ENCODE measurements around the gene TTC39B.

Gene TTC39B

DNA sequence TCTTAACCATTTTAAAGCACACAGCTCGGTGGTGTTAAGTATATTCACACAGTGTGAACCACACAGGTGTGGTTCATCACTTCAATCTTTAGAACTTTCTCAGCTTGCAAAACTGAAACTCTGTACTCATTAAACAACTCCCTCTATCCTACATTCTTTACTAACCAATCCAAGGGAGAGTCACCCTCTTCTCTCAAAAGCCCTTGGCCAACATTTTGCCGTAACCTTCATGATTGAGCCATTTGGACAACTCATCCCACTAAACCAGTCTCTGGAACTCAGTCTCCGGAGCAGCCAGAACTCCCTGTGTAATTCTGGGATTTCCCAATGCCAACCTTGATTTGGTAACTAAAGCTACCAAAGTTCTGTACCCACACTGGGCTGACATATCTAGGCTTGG is 84.7 kb downstream of the TTC39B start:
- Mint-ChIP-seq H3K4me3 (no peak overlapping the region), H3K36me3 (ENCODE audit: insufficient read depth) (peaks cover 4% of the 10 kb centered on the region), H3K9me3 (no peaks in the 10 kb centered on the region), H3K27me3 (no peaks in the 10 kb centered on the region), H3K4me1 (ENCODE audit: low read depth in 2 of 2) (peaks cover 8 to 19% of the 10 kb centered on the region in 2 donors), H3K27ac (peak overlapping the region in 1 of 2 donors; percentile 53)
- ATAC-seq (replicated peaks) (no peak), DNase-seq (no peak)

DNA sequence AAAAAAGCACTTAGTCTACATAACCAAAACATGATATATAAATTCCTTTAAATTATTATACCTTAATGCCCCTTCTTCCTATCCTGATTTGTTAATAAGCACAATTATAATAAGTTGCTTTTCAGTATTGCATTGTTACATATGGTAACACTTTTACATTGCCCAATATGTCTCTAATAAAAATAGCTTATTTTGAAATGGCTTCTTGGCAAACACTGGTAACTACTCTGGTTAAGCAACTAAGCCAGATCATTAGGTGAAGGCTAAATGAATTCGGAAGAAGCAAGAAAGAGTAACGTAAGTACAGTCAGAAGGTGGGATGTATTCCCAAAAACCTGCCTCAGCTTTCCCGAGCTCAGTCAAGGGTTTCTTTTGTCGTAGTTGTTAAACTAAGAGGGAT is 85.3 kb downstream of the TTC39B start:
- Mint-ChIP-seq H3K4me3 (no peak overlapping the region), H3K27me3 (no peaks in the 10 kb centered on the region), H3K9me3 (no peaks in the 10 kb centered on the region), H3K4me1 (ENCODE audit: low read depth in 2 of 2) (peaks cover 8 to 17% of the 10 kb centered on the region in 2 donors), H3K36me3 (ENCODE audit: insufficient read depth) (peaks cover 4% of the 10 kb centered on the region), H3K27ac (peak overlapping the region; percentile 44 to 65)
- no peak for ATAC-seq (replicated peaks)
- DNase-seq, result no peak

DNA sequence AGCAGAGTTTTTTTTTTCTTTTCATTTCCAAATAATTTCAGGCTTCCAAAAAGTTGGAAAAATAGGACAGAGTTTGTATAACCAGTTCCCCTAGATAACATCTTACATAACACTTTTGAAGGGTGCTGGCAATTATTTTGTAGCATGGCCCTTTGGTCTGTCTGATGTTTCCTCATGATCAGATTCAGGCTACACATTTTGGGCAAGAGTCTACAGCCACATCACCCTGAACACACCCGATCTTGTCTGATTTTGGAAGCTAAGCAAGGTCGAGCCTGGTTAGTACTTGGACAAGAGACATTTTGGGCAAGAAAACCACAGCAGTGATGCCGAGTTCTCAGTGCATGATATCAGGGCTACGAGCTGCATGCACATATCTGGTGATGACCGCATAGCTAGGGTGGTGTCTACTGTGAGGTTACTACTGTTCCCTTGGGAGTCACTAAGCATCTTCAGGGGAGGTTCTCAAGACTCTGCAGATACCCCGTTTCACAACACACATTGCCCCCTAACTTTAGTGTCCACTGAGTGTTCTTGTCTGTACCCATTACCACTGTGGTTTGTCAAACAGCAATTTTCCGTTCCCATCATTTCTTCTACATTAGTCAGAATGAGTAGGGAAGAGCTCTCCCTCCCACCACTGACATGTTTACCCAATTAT is 86.2 kb downstream of the TTC39B start:
- peaks cover 10 to 18% of the 10 kb centered on the region in 2 donors for H3K4me1 Mint-ChIP-seq (ENCODE audit: low read depth in 2 of 2)
- H3K36me3 Mint-ChIP-seq (ENCODE audit: insufficient read depth), result peaks cover 3% of the 10 kb centered on the region
- H3K27ac Mint-ChIP-seq, result peak overlapping the region; percentile 44 to 65
- no peak for ATAC-seq (replicated peaks)
- no peak for DNase-seq
- no peak overlapping the region for H3K4me3 Mint-ChIP-seq
- H3K27me3 Mint-ChIP-seq, result no peaks in the 10 kb centered on the region
- H3K9me3 Mint-ChIP-seq, result no peaks in the 10 kb centered on the region

DNA sequence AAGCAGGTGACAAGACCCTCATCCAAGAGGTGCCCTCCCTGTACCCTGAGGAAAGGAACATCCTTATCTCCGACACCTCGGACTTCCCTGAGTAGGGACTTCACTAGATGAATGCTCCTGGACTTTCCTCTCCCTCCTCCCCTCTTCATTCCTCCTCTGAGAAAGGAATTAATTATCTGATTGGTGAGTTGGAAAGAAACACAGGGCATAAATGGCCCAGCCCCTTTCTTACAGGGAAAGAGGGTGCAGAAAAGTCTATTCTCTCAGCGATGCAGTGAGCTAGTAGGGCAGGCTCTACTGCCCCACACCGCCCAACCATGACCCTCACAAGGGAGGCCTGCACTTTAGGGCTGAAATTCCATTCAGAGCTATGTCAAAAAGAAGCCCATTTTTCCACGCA is 87.5 kb downstream of the TTC39B start:
- Mint-ChIP-seq H3K4me3 (no peak overlapping the region), H3K36me3 (ENCODE audit: insufficient read depth) (no peaks in the 10 kb centered on the region), H3K27me3 (no peaks in the 10 kb centered on the region), H3K9me3 (no peaks in the 10 kb centered on the region), H3K4me1 (ENCODE audit: low read depth in 2 of 2) (peaks cover 8 to 18% of the 10 kb centered on the region in 2 donors), H3K27ac (peak overlapping the region in 1 of 2 donors; percentile 10)
- ATAC-seq (replicated peaks), result no peak
- DNase-seq, result no peak

DNA sequence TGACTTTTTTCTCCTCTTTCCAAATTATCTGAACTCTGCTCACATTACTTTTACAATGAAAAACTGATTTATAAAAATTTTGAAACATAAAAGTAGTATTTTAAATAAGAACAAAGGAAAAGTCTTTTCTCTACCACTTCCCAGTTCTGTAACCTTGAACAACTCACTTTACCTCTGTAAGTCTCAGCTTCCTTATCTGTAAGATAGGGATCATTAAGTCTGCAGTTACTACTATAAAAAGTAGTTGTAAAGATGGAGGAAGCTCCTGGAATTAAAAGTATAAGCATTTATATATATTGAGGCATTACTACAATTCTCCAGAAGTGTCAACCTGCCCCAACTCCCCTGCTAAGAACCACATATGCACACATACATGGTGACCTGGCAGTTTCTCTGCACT is 88.0 kb downstream of the TTC39B start:
- no peak for DNase-seq
- Mint-ChIP-seq H3K36me3 (ENCODE audit: insufficient read depth) (no peaks in the 10 kb centered on the region), H3K4me1 (ENCODE audit: low read depth in 2 of 2) (peaks cover 6 to 16% of the 10 kb centered on the region in 2 donors), H3K9me3 (no peaks in the 10 kb centered on the region), H3K4me3 (no peak overlapping the region), H3K27me3 (no peaks in the 10 kb centered on the region), H3K27ac (peak overlapping the region in 1 of 2 donors; percentile 10)
- ATAC-seq (replicated peaks), result no peak

DNA sequence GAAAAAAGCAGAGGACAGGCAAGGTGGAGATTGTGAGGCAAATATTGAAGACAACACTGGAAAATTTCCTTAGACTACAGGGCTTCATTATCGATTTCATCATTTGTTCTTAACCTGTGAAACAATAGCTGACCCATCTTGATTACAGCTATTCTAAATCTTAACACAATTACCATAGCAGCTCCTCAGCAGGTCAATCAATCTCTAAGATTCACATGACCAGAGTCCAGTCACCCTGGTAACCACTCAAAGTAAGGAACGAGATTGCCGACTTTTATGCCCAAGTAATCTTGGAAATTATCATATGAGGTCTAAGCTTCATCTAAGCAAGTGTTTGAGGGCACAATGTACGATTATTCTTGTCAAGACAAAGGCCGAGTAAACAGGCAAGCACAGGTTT is 93.8 kb downstream of the TTC39B start:
- Mint-ChIP-seq H3K36me3 (ENCODE audit: insufficient read depth) (peaks cover 8% of the 10 kb centered on the region), H3K27me3 (no peaks in the 10 kb centered on the region), H3K4me3 (no peak overlapping the region), H3K4me1 (ENCODE audit: low read depth in 2 of 2) (peaks cover 2 to 4% of the 10 kb centered on the region in 2 donors), H3K27ac (peak overlapping the region in 1 of 2 donors; percentile 73), H3K9me3 (no peaks in the 10 kb centered on the region)
- DNase-seq (no peak), ATAC-seq (replicated peaks) (no peak)

DNA sequence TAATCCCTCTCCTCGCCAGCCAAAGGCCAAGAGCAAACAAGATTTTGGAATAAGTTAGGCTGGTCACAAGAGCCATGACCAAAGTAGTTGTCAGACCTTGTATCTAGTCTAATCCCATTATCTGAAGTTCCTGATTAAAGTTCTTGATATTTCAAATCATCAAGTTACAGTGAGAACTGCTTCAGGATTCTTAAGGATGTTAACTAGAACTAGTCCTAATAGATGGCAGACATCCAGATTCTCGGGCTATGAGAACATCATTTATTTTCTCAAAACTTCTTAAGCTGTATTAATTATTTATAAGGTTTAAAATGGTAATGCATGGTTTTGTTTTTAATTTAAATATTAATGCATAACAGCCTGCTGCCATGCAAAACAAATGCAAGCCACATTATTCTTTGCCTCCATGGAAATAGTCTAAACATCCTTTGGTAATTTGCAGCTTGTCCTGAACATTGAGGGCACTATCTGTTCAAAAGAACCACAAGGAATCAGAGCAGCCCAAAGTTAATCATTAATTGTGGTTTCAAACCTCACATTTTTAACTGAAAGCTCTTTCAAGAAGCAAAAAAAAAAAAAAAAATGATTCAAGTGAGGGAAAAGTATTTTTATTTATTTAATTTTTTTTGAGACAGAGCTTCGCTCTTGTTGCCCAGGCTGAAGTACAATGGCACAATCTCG is 95.1 kb downstream of the TTC39B start:
- ATAC-seq (replicated peaks) (no peak), DNase-seq (no peak)
- Mint-ChIP-seq H3K27ac (no peak overlapping the region), H3K9me3 (no peaks in the 10 kb centered on the region), H3K27me3 (no peaks in the 10 kb centered on the region), H3K4me1 (ENCODE audit: low read depth in 2 of 2) (peaks cover 4 to 7% of the 10 kb centered on the region in 2 donors), H3K4me3 (no peak overlapping the region), H3K36me3 (ENCODE audit: insufficient read depth) (peaks cover 12% of the 10 kb centered on the region)

DNA sequence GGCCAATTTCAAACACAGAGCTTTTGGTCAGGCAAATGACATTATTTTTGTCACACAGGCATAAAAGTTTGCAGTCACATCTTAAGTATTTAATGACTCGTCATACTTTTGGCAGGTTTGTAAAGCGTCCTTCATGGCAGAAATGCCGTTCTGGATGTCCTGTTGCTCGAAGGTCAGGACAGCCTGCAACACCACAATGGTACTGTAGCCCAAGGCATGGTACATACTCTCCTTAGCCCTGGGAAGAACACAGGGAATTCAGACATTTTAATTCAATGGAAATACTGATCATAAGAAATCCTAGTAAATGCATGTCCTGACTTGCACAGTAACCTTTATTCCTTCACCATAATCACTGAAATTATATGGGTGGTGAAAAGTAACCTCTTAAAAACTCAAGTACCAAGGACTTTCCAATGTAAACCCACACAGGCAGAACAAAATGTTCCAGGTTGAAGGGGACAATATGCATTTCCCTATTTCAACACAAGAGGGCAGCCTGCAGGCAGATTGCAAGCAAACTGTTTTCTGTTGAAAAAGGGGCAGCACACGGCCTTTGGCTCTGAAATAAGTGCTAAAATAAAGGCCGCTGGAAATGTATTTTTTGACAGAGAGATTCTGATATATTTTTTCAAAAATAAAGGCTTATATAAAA is 95.7 kb downstream of the TTC39B start:
- Mint-ChIP-seq H3K27me3 (no peaks in the 10 kb centered on the region), H3K4me1 (ENCODE audit: low read depth in 2 of 2) (peaks cover 4 to 7% of the 10 kb centered on the region in 2 donors), H3K9me3 (no peaks in the 10 kb centered on the region), H3K27ac (no peak overlapping the region), H3K4me3 (no peak overlapping the region), H3K36me3 (ENCODE audit: insufficient read depth) (peaks cover 12% of the 10 kb centered on the region)
- peak; percentile 59 to 67 (median 59) for DNase-seq
- peak; percentile 57 for ATAC-seq (replicated peaks)

DNA sequence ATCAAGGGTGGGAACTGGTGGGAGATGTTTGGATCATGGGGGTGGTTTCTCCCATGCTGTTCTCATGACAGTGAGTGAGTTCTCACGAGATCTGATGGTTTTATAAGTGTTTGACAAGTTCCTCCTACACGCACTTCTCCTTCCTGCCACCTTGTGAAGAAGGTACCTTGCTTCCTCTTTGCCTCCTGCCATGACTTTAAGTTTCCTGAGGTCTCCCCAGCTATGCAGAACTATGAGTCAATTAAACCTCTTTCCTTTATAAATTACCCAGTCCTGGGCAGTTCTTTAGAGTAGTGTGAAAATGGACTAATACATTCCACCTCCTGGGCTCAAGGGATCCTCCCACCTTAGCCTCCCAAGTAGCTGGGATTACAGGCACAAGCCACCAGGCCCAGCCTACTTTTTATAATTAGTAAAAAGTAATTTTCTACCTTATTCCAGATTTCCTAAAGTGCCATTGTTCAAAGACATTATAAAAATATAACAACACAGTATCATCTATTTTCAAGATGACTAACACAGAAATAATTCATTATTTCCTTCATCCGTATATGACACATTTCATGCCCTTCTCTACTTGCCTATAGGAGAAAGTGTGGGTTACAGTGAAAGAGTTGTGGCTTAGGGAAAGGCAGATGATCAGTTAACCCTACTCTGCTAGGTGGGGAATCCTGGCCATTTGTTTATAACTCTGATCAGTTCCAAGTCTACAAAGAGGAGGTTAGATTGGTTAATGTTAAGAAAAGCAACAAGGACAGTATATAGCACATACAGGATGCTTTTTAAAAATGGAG is 99.9 kb downstream of the TTC39B start:
- no peak overlapping the region for H3K4me3 Mint-ChIP-seq
- H3K27ac Mint-ChIP-seq, result peak overlapping the region; percentile 51 to 78
- ATAC-seq (replicated peaks) (no peak), DNase-seq (no peak)
- H3K27me3 Mint-ChIP-seq, result no peaks in the 10 kb centered on the region
- peaks cover 2 to 13% of the 10 kb centered on the region in 2 donors for H3K4me1 Mint-ChIP-seq (ENCODE audit: low read depth in 2 of 2)
- no peaks in the 10 kb centered on the region for H3K9me3 Mint-ChIP-seq
- H3K36me3 Mint-ChIP-seq (ENCODE audit: insufficient read depth), result peaks cover 18% of the 10 kb centered on the region

DNA sequence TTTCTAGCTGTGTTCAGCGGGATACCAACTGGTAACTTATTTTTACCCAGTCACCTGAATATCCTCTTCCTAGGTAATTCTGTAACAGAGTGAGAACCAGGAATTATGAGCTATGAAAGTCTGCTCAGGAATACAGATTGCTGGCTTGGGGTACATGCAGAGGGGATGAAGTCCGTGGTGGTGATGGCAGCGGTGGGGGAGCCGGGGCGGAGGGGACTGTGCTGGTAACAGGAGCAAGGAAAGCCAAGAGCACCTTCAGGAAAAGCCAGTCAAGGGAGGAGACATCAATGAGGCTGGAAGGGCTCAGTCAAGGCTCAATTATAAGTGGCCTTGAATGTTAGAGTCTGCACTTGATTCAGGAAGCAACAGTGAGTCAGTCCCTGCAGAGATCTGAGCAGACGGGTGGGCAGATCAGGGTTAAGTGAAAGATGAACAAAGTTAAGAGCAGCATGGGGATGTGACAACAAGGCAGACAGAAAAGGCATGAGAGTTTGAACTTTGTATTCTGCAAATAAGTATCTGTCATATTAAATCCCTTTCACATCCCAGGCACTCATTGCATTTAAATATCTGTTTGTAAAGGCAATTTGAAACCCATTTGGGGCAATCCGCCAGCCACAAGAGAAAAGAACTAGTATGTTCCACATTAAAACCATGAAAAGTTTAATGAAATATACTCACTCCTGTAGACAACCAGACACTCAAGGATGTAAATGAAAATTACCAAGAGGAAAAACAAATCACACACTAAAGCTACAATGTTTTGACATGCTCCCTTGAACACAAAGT is 101.2 kb downstream of the TTC39B start:
- DNase-seq (no peak), ATAC-seq (replicated peaks) (no peak)
- H3K36me3 Mint-ChIP-seq (ENCODE audit: insufficient read depth), result peaks cover 18% of the 10 kb centered on the region
- no peaks in the 10 kb centered on the region for H3K9me3 Mint-ChIP-seq
- no peaks in the 10 kb centered on the region for H3K27me3 Mint-ChIP-seq
- peaks cover 2 to 13% of the 10 kb centered on the region in 2 donors for H3K4me1 Mint-ChIP-seq (ENCODE audit: low read depth in 2 of 2)
- no peak overlapping the region for H3K27ac Mint-ChIP-seq
- no peak overlapping the region for H3K4me3 Mint-ChIP-seq

DNA sequence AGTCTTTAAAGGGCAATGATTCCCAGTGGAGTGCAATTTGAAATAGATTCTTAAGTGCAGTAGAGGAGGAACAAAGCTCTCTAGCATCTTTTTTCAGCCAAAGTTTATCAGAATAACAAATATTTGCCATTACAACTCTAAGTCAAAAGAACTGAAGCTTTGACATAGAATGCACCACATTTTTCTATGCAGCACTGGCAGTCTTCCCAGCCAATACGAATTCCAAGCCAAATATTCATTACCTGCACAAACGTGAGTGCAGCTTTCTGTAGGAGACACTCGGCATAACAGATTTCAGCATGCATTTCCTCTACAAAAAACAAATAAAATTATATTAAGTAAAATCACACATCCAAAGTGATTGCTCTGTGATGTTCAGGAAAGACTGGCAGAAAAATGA is 103.4 kb downstream of the TTC39B start:
- Mint-ChIP-seq H3K9me3 (no peaks in the 10 kb centered on the region), H3K27me3 (no peaks in the 10 kb centered on the region), H3K36me3 (ENCODE audit: insufficient read depth) (peaks cover 16% of the 10 kb centered on the region), H3K4me1 (ENCODE audit: low read depth in 2 of 2) (peaks cover 2 to 13% of the 10 kb centered on the region in 2 donors), H3K4me3 (no peak overlapping the region), H3K27ac (no peak overlapping the region)
- ATAC-seq (replicated peaks) (no peak), DNase-seq (no peak)

DNA sequence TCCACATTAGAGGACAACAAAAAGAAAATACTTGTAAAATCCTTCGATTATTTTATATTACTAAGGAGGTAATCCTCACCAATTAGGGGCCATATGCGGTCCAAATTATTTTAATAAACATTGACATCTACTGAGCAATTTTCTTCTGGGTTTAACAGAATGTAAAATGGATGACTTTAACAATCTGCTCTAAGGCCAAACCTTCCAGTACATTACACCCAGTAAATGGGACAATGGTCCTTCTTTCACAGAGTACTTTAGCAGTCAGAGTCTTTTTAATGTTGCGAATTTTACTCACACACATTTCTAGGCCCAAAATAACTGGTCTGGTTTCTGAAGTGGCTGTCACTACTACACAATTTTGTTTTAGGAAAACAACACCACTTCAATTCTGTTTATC is 106.9 kb downstream of the TTC39B start:
- ATAC-seq (replicated peaks) (no peak), DNase-seq (no peak)
- no peak overlapping the region for H3K4me3 Mint-ChIP-seq
- H3K27ac Mint-ChIP-seq, result no peak overlapping the region
- peaks cover 27% of the 10 kb centered on the region for H3K36me3 Mint-ChIP-seq (ENCODE audit: insufficient read depth)
- H3K4me1 Mint-ChIP-seq (ENCODE audit: low read depth in 2 of 2), result peaks cover 0 to 3% of the 10 kb centered on the region in 2 donors
- H3K9me3 Mint-ChIP-seq, result no peaks in the 10 kb centered on the region
- H3K27me3 Mint-ChIP-seq, result no peaks in the 10 kb centered on the region

DNA sequence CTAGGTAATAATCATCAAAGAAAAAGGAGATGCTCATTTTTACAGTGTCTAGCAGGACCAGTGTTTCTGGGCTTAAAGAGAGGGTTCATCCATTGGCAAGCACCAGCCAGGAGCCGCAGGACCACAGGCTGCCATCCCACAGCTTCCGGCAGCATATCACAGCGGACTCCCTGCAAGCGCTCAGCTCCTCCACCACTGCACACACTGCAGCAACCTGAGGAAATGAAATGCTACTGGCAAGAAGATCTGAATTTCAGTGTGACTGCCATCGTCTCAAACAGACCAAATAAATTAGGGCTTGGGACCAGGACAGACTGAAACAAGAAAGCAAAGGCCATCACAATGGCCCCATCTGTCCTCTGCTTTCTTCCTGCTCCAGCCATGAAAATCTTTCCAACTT is 114.2 kb downstream of the TTC39B start:
- Mint-ChIP-seq H3K4me1 (ENCODE audit: low read depth in 2 of 2) (peaks cover 4% of the 10 kb centered on the region in 2 donors), H3K27me3 (no peaks in the 10 kb centered on the region), H3K9me3 (no peaks in the 10 kb centered on the region), H3K27ac (no peak overlapping the region), H3K4me3 (no peak overlapping the region), H3K36me3 (ENCODE audit: insufficient read depth) (peaks cover 49% of the 10 kb centered on the region)
- ATAC-seq (replicated peaks) (no peak), DNase-seq (no peak)

Data from effector memory CD8-positive, alpha-beta T cell (primary cell).